Stimulated activated CD8-positive, alpha-beta memory T cell treated with anti-CD3 and anti-CD28 coated beads, Interleukin-4, amount 100 ng/mL, for 48 hours (primary cell): ENCODE results near the gene RAB22A.

Experiments used
- DNase-seq: peaks from one replicate; pipeline ENCODE4 v3.0.0-alpha.2; 2020

The RAB22A gene, protein sequence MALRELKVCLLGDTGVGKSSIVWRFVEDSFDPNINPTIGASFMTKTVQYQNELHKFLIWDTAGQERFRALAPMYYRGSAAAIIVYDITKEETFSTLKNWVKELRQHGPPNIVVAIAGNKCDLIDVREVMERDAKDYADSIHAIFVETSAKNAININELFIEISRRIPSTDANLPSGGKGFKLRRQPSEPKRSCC

DNA sequence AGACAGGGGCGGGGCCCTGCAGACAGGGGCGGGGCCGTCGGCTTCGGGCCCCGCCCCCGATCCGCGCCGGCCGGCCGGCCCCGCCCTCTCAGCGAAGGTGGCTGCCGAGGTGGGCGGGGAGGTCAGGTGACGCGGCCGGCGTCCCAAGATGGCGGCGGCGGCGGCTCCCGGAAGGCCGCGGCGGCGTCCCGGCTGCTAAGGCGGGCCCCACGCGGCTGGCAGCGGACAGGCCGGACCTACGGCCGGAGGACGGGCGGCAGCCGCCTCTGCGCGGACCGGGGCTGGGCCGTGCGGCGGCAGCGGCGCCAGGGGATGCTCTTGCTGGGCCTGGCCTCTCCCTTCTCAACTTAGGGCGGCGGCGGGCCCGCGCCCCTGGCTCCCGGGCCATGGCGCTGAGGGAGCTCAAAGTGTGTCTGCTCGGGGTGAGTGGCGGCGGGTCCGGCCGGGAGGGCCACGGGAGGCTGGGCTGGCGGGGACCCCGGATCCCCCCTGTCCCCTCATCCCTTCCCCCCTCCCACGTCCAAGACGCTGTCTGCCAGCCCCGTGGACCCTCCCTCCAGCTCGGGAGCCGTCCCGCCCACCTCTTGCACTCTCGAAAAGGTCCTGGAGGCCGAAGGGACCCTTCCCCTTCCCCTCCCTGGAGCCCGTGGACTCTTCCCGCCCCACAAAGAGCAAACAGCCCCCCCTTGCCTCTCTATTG is at the start of gene RAB22A:
Gene RAB22A, plus strand, starts transcription at position 125 of the 700 bp plus-strand sequence. Its CDS starts 262 bp downstream, at position 387.
- peak; percentile 83 for DNase-seq

DNA sequence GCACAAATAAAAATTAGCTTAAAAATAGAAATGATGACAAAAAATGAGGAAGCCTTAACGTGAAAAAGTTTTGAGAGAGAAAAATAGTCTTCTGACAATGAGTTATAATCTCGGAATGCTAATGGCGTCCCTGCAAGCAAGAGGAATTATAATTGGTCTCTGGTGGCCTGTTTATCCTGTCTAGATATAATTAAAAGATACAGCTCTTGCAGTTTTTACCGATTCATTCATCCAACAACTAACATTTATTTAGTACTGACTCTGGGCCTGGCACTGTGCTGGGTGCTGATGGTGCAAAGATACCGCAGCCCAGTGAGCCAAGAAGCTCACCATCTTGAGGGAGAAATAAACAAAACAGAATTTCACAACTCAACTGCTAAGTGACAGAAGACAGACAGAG is 49.5 kb upstream of the RAB22A start:
- no peak for DNase-seq

DNA sequence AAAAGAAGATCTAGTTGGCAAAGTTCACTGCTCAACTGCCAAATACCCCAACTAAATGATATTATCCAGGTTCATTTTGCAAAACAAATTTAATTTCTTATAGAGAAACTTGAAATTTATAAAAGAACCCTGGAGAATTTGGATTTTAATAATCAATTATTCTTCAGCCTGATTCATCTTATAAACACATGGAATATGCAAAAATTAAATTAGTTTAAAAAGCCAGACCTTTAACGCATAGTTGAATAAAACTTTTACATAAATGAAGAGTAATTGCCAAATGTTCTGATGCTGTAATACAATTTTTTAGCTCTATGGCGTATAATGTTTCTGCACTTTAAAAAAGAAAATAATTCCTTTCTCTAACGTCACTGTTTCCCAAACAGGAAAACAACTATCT is 47.9 kb upstream of the RAB22A start:
- DNase-seq = no peak

GRCh38 chr20:58264271-58264670 is 45.2 kb upstream of the RAB22A start:
- no peak for DNase-seq

GRCh38 chr20:58267389-58268215 is 41.9 kb upstream of the RAB22A start:
- DNase-seq = no peak

- DNase-seq = no peak
These were observed 41.1 kb upstream of the RAB22A start for GRCh38 chr20:58268421-58268821.

GRCh38 chr20:58268936-58269619 is 40.4 kb upstream of the RAB22A start:
- no peak for DNase-seq

DNA sequence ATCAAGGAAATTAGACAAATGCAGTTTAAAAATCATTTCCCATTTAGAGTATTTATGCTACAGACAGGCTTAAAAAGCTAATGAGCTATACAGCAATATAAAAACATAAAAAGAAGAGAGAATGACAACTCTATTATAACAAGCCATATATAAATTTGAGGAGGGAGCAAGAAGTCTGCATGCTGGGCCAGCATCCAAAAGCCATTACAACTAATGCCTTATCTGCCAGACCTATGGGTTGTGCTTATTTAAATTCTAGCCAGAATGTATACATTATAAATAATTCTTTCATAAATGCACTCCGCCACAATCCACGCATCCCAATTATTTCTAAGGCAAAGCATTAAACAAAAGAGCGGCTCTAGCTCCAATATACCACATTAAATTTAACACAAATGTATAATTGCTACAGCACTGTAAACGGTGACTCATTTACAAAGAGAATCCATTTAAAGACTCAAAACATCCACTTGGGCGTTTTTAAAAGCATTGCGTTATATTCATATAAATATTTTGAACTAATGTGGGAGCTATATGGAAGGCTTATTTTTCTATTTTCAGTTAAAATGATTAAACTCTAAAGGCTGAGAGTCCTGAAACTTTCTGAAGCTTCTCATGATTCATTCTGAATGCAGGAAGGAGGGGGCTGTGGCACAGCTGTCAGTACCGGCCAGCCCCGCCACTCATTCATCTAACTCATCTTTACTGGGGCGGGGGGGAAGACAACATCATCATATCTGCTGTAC is 37.7 kb upstream of the RAB22A start:
- DNase-seq = peak; percentile 70

- no peak for DNase-seq
These were observed 35.1 kb upstream of the RAB22A start for GRCh38 chr20:58274384-58274783.

- no peak for DNase-seq
These were observed 32.4 kb upstream of the RAB22A start for GRCh38 chr20:58277107-58277506.

GRCh38 chr20:58277578-58278472 is 31.7 kb upstream of the RAB22A start:
- DNase-seq = no peak

- no peak for DNase-seq
These were observed 22.8 kb upstream of the RAB22A start for GRCh38 chr20:58286729-58287128.

GRCh38 chr20:58287638-58288037 is 21.9 kb upstream of the RAB22A start:
- DNase-seq = no peak

GRCh38 chr20:58289143-58289542 is 20.4 kb upstream of the RAB22A start:
- DNase-seq = no peak

DNA sequence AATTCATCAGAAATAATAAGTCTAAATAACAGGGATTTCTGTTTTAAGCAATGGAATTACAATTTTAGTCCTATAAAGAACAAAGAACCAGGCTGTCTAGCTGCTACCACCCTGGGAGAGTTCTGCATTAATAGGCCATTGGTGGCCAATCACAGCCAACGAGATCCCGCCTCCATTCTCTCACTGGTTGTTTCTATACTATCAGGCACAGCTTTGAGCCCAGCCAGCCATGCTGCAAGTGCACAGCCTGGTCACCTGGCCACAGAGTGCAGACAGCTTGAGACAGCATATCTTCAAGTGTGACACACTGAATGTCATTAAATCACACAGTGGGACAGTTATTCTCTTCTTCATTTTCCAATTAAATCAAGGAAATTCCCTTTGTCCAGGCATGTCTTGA is 16.1 kb upstream of the RAB22A start:
- no peak for DNase-seq

- DNase-seq = no peak
These were observed 14.7 kb upstream of the RAB22A start for GRCh38 chr20:58294497-58295455.

DNA sequence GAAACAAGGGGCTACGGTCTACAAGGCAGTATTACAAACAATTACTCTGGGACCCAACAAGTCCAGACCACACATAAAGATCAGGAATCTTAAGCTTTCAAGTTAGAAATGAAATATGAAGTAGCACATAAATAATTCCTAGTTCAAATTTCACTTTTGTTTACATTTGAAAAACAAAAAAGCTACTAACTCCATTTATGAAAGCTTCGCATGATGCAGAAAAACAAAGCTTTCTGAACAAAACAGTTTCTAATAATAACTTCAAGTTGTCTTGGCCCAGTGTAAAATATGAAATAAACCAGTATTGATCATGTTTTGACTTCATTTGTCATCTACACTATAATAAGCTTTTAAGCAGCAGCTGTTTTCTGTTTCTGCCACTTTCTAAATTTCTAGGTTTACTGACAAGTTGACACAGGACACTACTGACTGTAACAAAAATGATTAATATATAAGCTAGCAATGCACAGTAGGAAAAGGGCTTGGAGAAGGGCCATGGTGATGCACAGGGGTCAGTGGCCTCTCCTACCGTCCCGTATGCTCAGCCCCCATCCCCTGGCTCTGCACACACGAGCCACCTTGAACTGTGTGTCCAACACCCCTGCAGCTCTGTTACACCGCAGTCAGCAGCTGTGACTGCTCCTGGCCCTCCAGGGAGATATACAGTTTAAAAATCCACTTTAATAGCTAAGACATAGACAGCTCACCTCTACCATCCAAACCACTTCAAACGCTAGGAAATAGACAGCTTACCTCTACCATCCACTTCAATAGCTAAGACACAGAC is 13.3 kb upstream of the RAB22A start:
- no peak for DNase-seq

DNA sequence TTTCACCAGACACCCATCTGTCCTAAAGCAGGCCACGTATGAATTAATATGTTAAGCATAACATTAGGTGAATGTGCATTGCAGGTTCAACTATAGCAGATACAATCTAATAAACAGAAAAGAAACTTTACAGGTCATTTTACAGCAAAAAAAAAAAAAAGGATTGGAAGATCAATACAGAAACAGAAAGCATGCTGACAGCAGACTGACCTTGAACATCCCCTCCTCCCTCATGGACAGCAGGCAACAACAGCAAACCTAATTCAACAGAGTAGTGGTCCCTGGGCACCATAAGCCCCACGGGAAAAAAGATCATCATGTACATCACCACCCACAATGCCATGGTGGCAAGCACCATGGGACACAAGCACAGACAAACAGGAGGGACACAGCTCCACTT is 12.1 kb upstream of the RAB22A start:
- DNase-seq = no peak

GRCh38 chr20:58300321-58300720 is 9.2 kb upstream of the RAB22A start:
- DNase-seq = no peak
